ENCODE data around the gene NEB.

DNA sequence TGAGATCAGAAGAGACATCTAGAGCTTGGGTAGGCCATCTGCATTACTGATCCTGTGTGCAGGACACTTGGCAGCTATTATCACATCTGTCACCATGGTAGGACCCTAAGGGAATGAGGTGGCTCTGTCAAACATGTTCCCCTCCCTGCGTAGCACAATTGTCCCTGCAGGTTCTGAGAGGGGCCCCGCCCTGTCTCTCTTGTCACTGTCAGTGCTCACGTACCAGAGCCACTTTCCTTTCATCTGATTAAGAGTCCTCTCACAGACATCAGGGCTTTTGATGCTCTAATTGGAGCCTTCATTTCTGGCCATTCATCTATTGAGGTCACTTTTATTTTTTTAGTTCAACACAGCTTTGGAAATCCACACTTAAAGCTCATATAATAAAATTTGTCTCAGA, 38.5 kb downstream of the NEB start:
- TF ChIP-seq, protein P1, sequence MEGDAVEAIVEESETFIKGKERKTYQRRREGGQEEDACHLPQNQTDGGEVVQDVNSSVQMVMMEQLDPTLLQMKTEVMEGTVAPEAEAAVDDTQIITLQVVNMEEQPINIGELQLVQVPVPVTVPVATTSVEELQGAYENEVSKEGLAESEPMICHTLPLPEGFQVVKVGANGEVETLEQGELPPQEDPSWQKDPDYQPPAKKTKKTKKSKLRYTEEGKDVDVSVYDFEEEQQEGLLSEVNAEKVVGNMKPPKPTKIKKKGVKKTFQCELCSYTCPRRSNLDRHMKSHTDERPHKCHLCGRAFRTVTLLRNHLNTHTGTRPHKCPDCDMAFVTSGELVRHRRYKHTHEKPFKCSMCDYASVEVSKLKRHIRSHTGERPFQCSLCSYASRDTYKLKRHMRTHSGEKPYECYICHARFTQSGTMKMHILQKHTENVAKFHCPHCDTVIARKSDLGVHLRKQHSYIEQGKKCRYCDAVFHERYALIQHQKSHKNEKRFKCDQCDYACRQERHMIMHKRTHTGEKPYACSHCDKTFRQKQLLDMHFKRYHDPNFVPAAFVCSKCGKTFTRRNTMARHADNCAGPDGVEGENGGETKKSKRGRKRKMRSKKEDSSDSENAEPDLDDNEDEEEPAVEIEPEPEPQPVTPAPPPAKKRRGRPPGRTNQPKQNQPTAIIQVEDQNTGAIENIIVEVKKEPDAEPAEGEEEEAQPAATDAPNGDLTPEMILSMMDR (IDR thresholded peaks at IDR 0.05; ENCODE audit: poor library complexity, severe bottlenecking) = no peak
- TF ChIP-seq EZH2 (IDR thresholded peaks at IDR 0.05; ENCODE audit: borderline replicate concordance, insufficient read depth, low read length, poor library complexity, severe bottlenecking) = no peak
- TF ChIP-seq, protein P2, sequence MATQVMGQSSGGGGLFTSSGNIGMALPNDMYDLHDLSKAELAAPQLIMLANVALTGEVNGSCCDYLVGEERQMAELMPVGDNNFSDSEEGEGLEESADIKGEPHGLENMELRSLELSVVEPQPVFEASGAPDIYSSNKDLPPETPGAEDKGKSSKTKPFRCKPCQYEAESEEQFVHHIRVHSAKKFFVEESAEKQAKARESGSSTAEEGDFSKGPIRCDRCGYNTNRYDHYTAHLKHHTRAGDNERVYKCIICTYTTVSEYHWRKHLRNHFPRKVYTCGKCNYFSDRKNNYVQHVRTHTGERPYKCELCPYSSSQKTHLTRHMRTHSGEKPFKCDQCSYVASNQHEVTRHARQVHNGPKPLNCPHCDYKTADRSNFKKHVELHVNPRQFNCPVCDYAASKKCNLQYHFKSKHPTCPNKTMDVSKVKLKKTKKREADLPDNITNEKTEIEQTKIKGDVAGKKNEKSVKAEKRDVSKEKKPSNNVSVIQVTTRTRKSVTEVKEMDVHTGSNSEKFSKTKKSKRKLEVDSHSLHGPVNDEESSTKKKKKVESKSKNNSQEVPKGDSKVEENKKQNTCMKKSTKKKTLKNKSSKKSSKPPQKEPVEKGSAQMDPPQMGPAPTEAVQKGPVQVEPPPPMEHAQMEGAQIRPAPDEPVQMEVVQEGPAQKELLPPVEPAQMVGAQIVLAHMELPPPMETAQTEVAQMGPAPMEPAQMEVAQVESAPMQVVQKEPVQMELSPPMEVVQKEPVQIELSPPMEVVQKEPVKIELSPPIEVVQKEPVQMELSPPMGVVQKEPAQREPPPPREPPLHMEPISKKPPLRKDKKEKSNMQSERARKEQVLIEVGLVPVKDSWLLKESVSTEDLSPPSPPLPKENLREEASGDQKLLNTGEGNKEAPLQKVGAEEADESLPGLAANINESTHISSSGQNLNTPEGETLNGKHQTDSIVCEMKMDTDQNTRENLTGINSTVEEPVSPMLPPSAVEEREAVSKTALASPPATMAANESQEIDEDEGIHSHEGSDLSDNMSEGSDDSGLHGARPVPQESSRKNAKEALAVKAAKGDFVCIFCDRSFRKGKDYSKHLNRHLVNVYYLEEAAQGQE (IDR thresholded peaks at IDR 0.05; ENCODE audit: borderline replicate concordance) = no peak
